ENCODE results near the gene BBIP1.
A peak's percentile ranks its signal among the peaks of the same experiment; 100 is the strongest.
"Not testable (repeated sequence)": the region's sequence is repeated elsewhere in the genome, so short reads cannot be mapped to it uniquely, and the experiment has no call there.

The BBIP1 gene

GRCh38 chr10:110923856-110924493 lies 5.0 kb upstream of the BBIP1 start:
- no peaks in the 10 kb centered on the region for H3K27me3 ChIP-seq (ENCODE audit: control insufficient read depth, insufficient read depth, low read length)
- no peak overlapping the region for H3K27ac ChIP-seq (ENCODE audit: low read depth, low read length)
- H3K4me1 ChIP-seq (ENCODE audit: control insufficient read depth, insufficient read depth, low read length), result peaks cover 10% of the 10 kb centered on the region; the same call in 1 of the 2 replicates
- H3K9me3 ChIP-seq (ENCODE audit: control insufficient read depth, insufficient read depth, low read length), result no peaks in the 10 kb centered on the region
- H3K9ac ChIP-seq (ENCODE audit: low read depth, low read length), result no peak overlapping the region
- H3K4me3 ChIP-seq (ENCODE audit: low read depth, low read length), result no peak overlapping the region
- no peaks in the 10 kb centered on the region for H3K36me3 ChIP-seq (ENCODE audit: control insufficient read depth, insufficient read depth, low read length)

DNA sequence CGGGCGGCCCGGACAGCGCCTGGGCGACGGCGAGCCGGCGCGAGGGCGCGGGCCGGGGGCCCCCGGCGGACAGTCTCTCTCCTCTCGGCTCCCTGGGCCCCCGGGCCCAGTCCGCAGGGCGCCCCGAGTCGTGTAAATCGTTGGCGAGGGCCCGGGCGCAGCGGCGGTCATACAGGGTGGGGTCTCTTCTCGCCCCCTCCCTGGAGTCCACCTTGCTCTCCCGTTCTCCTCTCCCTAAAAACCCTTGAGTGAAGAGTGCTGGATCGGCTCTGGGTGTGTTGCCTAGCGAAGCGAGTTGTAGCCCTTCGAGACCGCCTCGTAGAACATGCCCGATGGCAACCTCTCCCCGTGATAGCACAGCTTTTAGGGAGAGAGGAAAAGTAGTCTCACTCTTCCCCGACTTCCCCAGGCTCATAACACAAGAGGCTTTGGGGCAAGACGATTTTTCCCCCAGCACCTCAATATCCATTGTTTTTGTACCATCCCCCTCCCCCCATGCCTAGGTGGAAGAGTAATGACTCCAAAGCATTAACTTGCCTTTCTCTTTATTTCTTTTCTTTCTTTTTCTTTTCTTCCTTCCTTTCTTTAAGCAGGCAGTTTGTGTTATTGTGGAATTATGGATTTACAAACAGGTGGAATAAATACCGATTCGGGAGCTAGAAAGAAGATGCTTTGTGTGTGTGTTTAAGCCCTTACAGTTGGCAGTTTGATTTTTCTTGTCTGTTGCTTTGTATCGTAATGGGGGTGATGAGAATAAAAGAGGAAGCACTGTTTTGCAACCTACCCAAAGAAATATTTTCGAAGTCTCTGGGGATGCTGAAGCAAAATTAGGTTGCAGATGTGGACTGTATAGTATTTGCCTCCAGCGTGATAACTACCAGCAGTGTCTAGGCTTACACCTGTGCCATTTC lies 1.2 kb upstream of the BBIP1 start:
- H3K9me3 ChIP-seq (ENCODE audit: control insufficient read depth, insufficient read depth, low read length), result no peaks in the 10 kb centered on the region
- H3K36me3 ChIP-seq (ENCODE audit: control insufficient read depth, insufficient read depth, low read length), result no peaks in the 10 kb centered on the region
- peak overlapping the region; percentile 75 for H3K9ac ChIP-seq (ENCODE audit: low read depth, low read length)
- no peaks in the 10 kb centered on the region for H3K27me3 ChIP-seq (ENCODE audit: control insufficient read depth, insufficient read depth, low read length)
- H3K4me3 ChIP-seq (ENCODE audit: low read depth, low read length), result peak overlapping the region; percentile 100
- peaks cover 27% of the 10 kb centered on the region for H3K4me1 ChIP-seq (ENCODE audit: control insufficient read depth, insufficient read depth, low read length)
- peak overlapping the region; percentile 60 for H3K27ac ChIP-seq (ENCODE audit: low read depth, low read length)

GRCh38 chr10:110919349-110919931 lies 460 bp upstream of the BBIP1 start, which contains the start of gene SHOC2:
SHOC2 (plus strand) TSS chr10:110919604; CDS start chr10:110964359, 44,755 bp downstream.
- Histone ChIP-seq H3K4me1 (ENCODE audit: control insufficient read depth, insufficient read depth, low read length) (peaks cover 27% of the 10 kb centered on the region), H3K9me3 (ENCODE audit: control insufficient read depth, insufficient read depth, low read length) (no peaks in the 10 kb centered on the region), H3K27ac (ENCODE audit: low read depth, low read length) (peak within 1 kb of the TSS; percentile 100), H3K36me3 (ENCODE audit: control insufficient read depth, insufficient read depth, low read length) (0 out of 2 replicates have a peak, but pooled peaks cover 2% of the 10 kb centered on the region), H3K27me3 (ENCODE audit: control insufficient read depth, insufficient read depth, low read length) (no peaks in the 10 kb centered on the region), H3K9ac (ENCODE audit: low read depth, low read length) (peak within 1 kb of the TSS; percentile 89), H3K4me3 (ENCODE audit: low read depth, low read length) (peak within 1 kb of the TSS; percentile 100)

DNA sequence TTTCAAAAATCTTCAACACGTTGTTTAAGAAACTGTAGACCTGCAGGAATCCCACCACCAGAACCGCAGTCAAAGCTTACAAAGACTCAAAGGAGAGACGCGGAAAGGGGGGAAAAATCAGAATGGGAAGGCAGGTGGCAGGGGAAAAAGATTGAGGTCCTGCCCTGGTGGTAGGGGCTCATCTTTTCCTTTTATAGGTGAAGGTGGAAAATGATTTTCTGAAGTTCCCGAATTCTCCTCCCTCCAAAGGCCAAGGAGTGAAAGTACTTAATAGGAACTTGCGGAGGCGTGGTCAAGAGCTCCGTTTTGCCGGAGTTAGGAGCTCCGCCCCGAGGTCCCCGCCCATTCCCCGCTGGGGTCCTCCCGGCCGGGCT lies 724 bp downstream of the BBIP1 start:
- peak overlapping the region; percentile 100 for H3K4me3 ChIP-seq (ENCODE audit: low read depth, low read length)

GRCh38 chr10:110916554-110917346 lies 2.2 kb downstream of the BBIP1 start:
- peak overlapping the region; percentile 78 for H3K27ac ChIP-seq (ENCODE audit: low read depth, low read length)
- H3K9ac ChIP-seq (ENCODE audit: low read depth, low read length), result no peak overlapping the region; the same call in 1 of the 2 replicates
- H3K4me1 ChIP-seq (ENCODE audit: control insufficient read depth, insufficient read depth, low read length), result peaks cover 26% of the 10 kb centered on the region
- H3K36me3 ChIP-seq (ENCODE audit: control insufficient read depth, insufficient read depth, low read length), result 0 out of 2 replicates have a peak, but pooled peaks cover 5% of the 10 kb centered on the region
- H3K9me3 ChIP-seq (ENCODE audit: control insufficient read depth, insufficient read depth, low read length), result no peaks in the 10 kb centered on the region
- H3K4me3 ChIP-seq (ENCODE audit: low read depth, low read length), result no peak overlapping the region; the same call in 1 of the 2 replicates
- H3K27me3 ChIP-seq (ENCODE audit: control insufficient read depth, insufficient read depth, low read length), result no peaks in the 10 kb centered on the region

More for the DNA sequence above, 724 bp downstream of the BBIP1 start:
- H3K9ac ChIP-seq (ENCODE audit: low read depth, low read length), result peak overlapping the region; percentile 89
- H3K27me3 ChIP-seq (ENCODE audit: control insufficient read depth, insufficient read depth, low read length), result no peaks in the 10 kb centered on the region
- H3K36me3 ChIP-seq (ENCODE audit: control insufficient read depth, insufficient read depth, low read length), result 0 out of 2 replicates have a peak, but pooled peaks cover 3% of the 10 kb centered on the region
- peak overlapping the region; percentile 100 for H3K27ac ChIP-seq (ENCODE audit: low read depth, low read length)
- no peaks in the 10 kb centered on the region for H3K9me3 ChIP-seq (ENCODE audit: control insufficient read depth, insufficient read depth, low read length)
- H3K4me1 ChIP-seq (ENCODE audit: control insufficient read depth, insufficient read depth, low read length), result peaks cover 27% of the 10 kb centered on the region

DNA sequence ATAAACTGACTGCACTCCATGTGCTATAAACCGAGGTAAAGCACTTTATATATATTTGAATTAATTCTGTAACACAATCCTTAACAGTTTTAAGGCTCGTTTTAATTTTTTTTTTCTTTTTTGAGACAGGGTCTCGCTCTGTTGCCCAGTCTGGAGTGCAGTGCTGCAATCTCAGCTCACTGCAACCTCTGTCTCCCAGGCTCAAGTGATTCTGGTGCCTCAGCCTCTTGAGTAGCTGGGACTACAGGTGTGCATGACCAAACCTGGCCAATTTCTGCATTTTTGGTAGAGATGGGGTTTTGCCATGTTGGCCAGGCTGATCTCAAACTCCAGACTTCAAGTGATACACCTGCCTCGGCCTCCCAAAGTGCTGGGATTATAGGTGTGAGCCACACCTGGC lies 3.4 kb downstream of the BBIP1 start:
- H3K9ac ChIP-seq (ENCODE audit: low read depth, low read length); H3K9me3 ChIP-seq (ENCODE audit: control insufficient read depth, insufficient read depth, low read length); H3K4me3 ChIP-seq (ENCODE audit: low read depth, low read length); H3K36me3 ChIP-seq (ENCODE audit: control insufficient read depth, insufficient read depth, low read length); H3K27me3 ChIP-seq (ENCODE audit: control insufficient read depth, insufficient read depth, low read length); H3K27ac ChIP-seq (ENCODE audit: low read depth, low read length): not testable (repeated sequence)
- H3K4me1 ChIP-seq (ENCODE audit: control insufficient read depth, insufficient read depth, low read length), result peaks cover 20% of the 10 kb centered on the region

DNA sequence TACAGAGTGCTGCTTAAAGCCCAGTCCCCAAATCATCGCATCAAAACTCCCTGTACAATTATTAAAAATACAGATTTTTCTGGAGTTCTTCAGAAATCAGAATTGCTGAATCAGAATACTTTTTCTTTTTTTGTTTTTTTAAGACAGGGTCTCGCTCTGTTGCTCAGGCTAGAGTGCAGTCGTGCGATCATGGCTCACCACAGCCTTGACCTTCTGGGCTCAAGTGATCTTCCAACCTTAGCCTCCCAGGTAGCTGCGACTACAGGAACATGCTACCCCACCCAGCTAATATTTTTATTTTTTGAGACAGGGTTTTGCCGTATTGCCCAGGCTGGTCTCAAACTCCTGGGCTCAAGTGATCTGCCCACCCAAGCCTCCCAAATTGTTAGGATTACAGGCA lies 3.9 kb downstream of the BBIP1 start:
- Histone ChIP-seq H3K9me3 (ENCODE audit: control insufficient read depth, insufficient read depth, low read length) (no peaks in the 10 kb centered on the region), H3K36me3 (ENCODE audit: control insufficient read depth, insufficient read depth, low read length) (0 out of 2 replicates have a peak, but pooled peaks cover 8% of the 10 kb centered on the region), H3K4me3 (ENCODE audit: low read depth, low read length) (no peak overlapping the region), H3K4me1 (ENCODE audit: control insufficient read depth, insufficient read depth, low read length) (peaks cover 20% of the 10 kb centered on the region), H3K9ac (ENCODE audit: low read depth, low read length) (no peak overlapping the region), H3K27me3 (ENCODE audit: control insufficient read depth, insufficient read depth, low read length) (no peaks in the 10 kb centered on the region), H3K27ac (ENCODE audit: low read depth, low read length) (no peak overlapping the region)

- no peak overlapping the region for H3K9ac ChIP-seq (ENCODE audit: low read depth, low read length)
- H3K4me1 ChIP-seq (ENCODE audit: control insufficient read depth, insufficient read depth, low read length), result peaks cover 20% of the 10 kb centered on the region
- no peak overlapping the region for H3K4me3 ChIP-seq (ENCODE audit: low read depth, low read length)
- H3K36me3 ChIP-seq (ENCODE audit: control insufficient read depth, insufficient read depth, low read length), result 0 out of 2 replicates have a peak, but pooled peaks cover 8% of the 10 kb centered on the region
- H3K27me3 ChIP-seq (ENCODE audit: control insufficient read depth, insufficient read depth, low read length), result no peaks in the 10 kb centered on the region
- no peaks in the 10 kb centered on the region for H3K9me3 ChIP-seq (ENCODE audit: control insufficient read depth, insufficient read depth, low read length)
- no peak overlapping the region for H3K27ac ChIP-seq (ENCODE audit: low read depth, low read length)
Measured at GRCh38 chr10:110914431-110914830, 4.5 kb downstream of the BBIP1 start.

- H3K4me3 ChIP-seq (ENCODE audit: low read depth, low read length), result no peak overlapping the region
- no peak overlapping the region for H3K27ac ChIP-seq (ENCODE audit: low read depth, low read length)
- no peaks in the 10 kb centered on the region for H3K27me3 ChIP-seq (ENCODE audit: control insufficient read depth, insufficient read depth, low read length)
- no peaks in the 10 kb centered on the region for H3K9me3 ChIP-seq (ENCODE audit: control insufficient read depth, insufficient read depth, low read length)
- H3K9ac ChIP-seq (ENCODE audit: low read depth, low read length), result no peak overlapping the region
- H3K36me3 ChIP-seq (ENCODE audit: control insufficient read depth, insufficient read depth, low read length), result 0 out of 2 replicates have a peak, but pooled peaks cover 8% of the 10 kb centered on the region
- peaks cover 19% of the 10 kb centered on the region for H3K4me1 ChIP-seq (ENCODE audit: control insufficient read depth, insufficient read depth, low read length)
Measured at GRCh38 chr10:110912374-110912773, 6.6 kb downstream of the BBIP1 start.

- Histone ChIP-seq H3K9me3 (ENCODE audit: control insufficient read depth, insufficient read depth, low read length) (no peaks in the 10 kb centered on the region), H3K4me1 (ENCODE audit: control insufficient read depth, insufficient read depth, low read length) (peaks cover 8% of the 10 kb centered on the region), H3K9ac (ENCODE audit: low read depth, low read length) (no peak overlapping the region), H3K36me3 (ENCODE audit: control insufficient read depth, insufficient read depth, low read length) (0 out of 2 replicates have a peak, but pooled peaks cover 8% of the 10 kb centered on the region), H3K27me3 (ENCODE audit: control insufficient read depth, insufficient read depth, low read length) (no peaks in the 10 kb centered on the region), H3K4me3 (ENCODE audit: low read depth, low read length) (no peak overlapping the region), H3K27ac (ENCODE audit: low read depth, low read length) (no peak overlapping the region)
Measured at GRCh38 chr10:110910138-110910537, 8.8 kb downstream of the BBIP1 start.
